Suprapubic skin (tissue), 4 donors: ENCODE data around the gene NFYC. TPM values are rescaled to one million over a fixed set of nuclear protein-coding genes. Genes with fewer than 3 reads are reported as not detected.

ENCODE experiments used
- DNase-seq, 2 donors: peaks; one replicate each; pipeline ENCODE4 v3.0.0-alpha.2; 2019; ENCODE audit warnings: low spot score in 2 of 2
- H3K27ac ChIP-seq: fragments of 200-600 bp; sonication (generic); one replicate; pipeline ENCODE4 v1.5.1; 2019
- H3K27me3 ChIP-seq: fragments of 200-600 bp; sonication (generic); one replicate; pipeline ENCODE4 v1.5.1; 2019
- H3K36me3 ChIP-seq: fragments of 200-600 bp; sonication (generic); one replicate; pipeline ENCODE4 v1.5.1; 2019
- H3K4me1 ChIP-seq: fragments of 200-600 bp; sonication (generic); one replicate; pipeline ENCODE4 v1.5.1; 2019
- H3K4me3 ChIP-seq: fragments of 200-600 bp; sonication (generic); one replicate; pipeline ENCODE4 v1.5.1; 2019; ENCODE audit warnings: mild to moderate bottlenecking
- H3K9me3 ChIP-seq: fragments of 200-600 bp; sonication (generic); one replicate; pipeline ENCODE4 v1.5.1; 2019
- CTCF ChIP-seq, 2 donors: fragments of 200-600 bp in 1 of 2; fragments of 450-650 bp in 1 of 2; sonication (generic) in 1 of 2; IDR thresholded peaks; one replicate each; pipeline ENCODE4 v1.5.1; 2016 to 2019; ENCODE audit warnings: antibody characterized with exemption in 2 of 2, mild to moderate bottlenecking in 1 of 2, moderate library complexity in 1 of 2
- EP300 ChIP-seq: sonication (generic); formaldehyde crosslinking; IDR thresholded peaks from one replicate; pipeline ENCODE4 v1.6.1; 2017; ENCODE audit warnings: antibody characterized with exemption
- POLR2A ChIP-seq, 2 donors: fragments of 450-650 bp; IDR thresholded peaks; one replicate each; pipeline ENCODE4 v1.6.1; 2017; ENCODE audit warnings: antibody characterized with exemption in 2 of 2, mild to moderate bottlenecking in 2 of 2, moderate library complexity in 2 of 2
- POLR2AphosphoS5 ChIP-seq, 3 donors: sonication (generic); formaldehyde crosslinking; IDR thresholded peaks; one replicate each; pipeline ENCODE4 v1.6.1; 2017; ENCODE audit warnings: antibody characterized with exemption in 3 of 3
- WGBS: methylation state at CpG from one replicate; pipeline ENCODE4 v1.1.5; 2018; 5-methylcytosine and 5-hydroxymethylcytosine counted together
- total RNA-seq, 4 donors: library from RNA; depleted of rRNA; stranded (reverse); fragments of >200 nt; gene quantifications; one replicate each; pipeline ENCODE4 v1.1.0, GENCODE V29; 2016

NFYC gene
- total RNA-seq, 4 donors from 2014 or later = 62.9 to 111 (median 83.5) TPM

DNA sequence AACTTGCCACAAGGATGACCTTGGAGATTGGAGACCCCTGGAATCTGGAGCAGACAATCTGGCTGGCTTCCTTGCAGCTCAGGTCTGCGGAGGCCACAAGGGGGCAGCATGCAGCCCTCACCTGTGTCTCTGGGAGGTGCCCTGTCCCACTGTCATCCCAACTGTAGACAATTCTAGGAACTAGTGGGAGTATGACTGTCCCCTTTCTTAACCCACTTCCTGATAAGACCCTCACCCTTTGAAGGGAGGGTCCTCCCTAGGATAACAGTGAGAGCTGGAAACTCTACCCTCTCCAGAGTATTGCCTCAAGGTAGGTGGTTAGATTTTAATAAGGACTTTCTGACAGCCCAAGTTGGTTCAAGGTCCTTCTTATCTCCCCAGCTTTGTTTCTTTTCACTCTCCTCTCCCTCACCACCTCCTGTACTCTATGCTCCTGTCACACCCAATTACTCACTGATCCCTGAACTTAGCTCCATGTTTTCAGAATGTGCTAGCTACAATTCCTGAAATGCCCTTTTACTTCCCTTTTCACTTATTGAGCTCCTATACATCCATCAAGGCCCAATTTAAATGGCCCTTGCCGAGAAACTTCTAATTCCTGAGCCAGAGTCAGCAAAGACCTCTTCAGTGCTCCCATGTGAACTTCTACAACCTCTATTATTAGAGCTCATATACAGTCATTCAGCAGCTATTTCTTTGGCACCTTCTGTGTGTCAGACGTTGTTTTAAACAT, 82.9 kb downstream of the NFYC start:
- 34% methylated on average over 3 of the region's 3 CpGs for WGBS
- no peaks in the 10 kb centered on the region for H3K27me3 ChIP-seq
- H3K4me3 ChIP-seq = no peak overlapping the region
- peaks cover 13% of the 10 kb centered on the region for H3K4me1 ChIP-seq
- peaks cover 39% of the 10 kb centered on the region for H3K36me3 ChIP-seq
- DNase-seq = no peak
- no peak for TF ChIP-seq POLR2AphosphoS5 (IDR thresholded peaks at IDR 0.05)
- peak; percentile 45 to 73 for TF ChIP-seq CTCF (IDR thresholded peaks at IDR 0.05)
- H3K27ac ChIP-seq = no peak overlapping the region
- H3K9me3 ChIP-seq = no peaks in the 10 kb centered on the region

GRCh38 chr1:40776236-40777072, 85.0 kb downstream of the NFYC start:
- Histone ChIP-seq H3K27ac (no peak overlapping the region), H3K27me3 (no peaks in the 10 kb centered on the region), H3K4me1 (no peaks in the 10 kb centered on the region), H3K4me3 (no peak overlapping the region), H3K9me3 (no peaks in the 10 kb centered on the region), H3K36me3 (peaks cover 19% of the 10 kb centered on the region)
- TF ChIP-seq EP300 (no peak), POLR2AphosphoS5 (IDR thresholded peaks at IDR 0.05) (no peak), POLR2A (IDR thresholded peaks at IDR 0.05) (no peak), CTCF (IDR thresholded peaks at IDR 0.05) (no peak)
- DNase-seq = no peak
- over 99% methylated on average over 4 of the region's 4 CpGs for WGBS

- 94% methylated on average over 2 of the region's 2 CpGs for WGBS
- TF ChIP-seq POLR2AphosphoS5 (IDR thresholded peaks at IDR 0.05) (no peak), EP300 (no peak), POLR2A (IDR thresholded peaks at IDR 0.05) (no peak), CTCF (IDR thresholded peaks at IDR 0.05) (no peak)
- no peak overlapping the region for H3K27ac ChIP-seq
- DNase-seq = no peak
- no peak overlapping the region for H3K4me3 ChIP-seq
- H3K36me3 ChIP-seq = peaks cover 12% of the 10 kb centered on the region
- peaks cover 2% of the 10 kb centered on the region for H3K27me3 ChIP-seq
- peaks cover 5% of the 10 kb centered on the region for H3K4me1 ChIP-seq
- no peaks in the 10 kb centered on the region for H3K9me3 ChIP-seq
Observed at GRCh38 chr1:40777224-40777970, 85.9 kb downstream of the NFYC start.

GRCh38 chr1:40780678-40781607, 89.4 kb downstream of the NFYC start:
- 77% methylated on average over 7 of the region's 11 CpGs for WGBS
- Histone ChIP-seq H3K27ac (no peak overlapping the region), H3K36me3 (peaks cover 7% of the 10 kb centered on the region), H3K4me1 (peaks cover 27% of the 10 kb centered on the region), H3K27me3 (peaks cover 6% of the 10 kb centered on the region), H3K9me3 (no peaks in the 10 kb centered on the region), H3K4me3 (no peak overlapping the region)
- TF ChIP-seq CTCF (IDR thresholded peaks at IDR 0.05) = no peak
- TF ChIP-seq POLR2A (IDR thresholded peaks at IDR 0.05) = no peak
- TF ChIP-seq EP300 = no peak
- no peak for TF ChIP-seq POLR2AphosphoS5 (IDR thresholded peaks at IDR 0.05)
- DNase-seq = no peak
